ENCODE results near the gene MAD1L1. TPM values are rescaled to one million over a fixed set of nuclear protein-coding genes. Genes with fewer than 3 reads are reported as not detected.

Gene MAD1L1
- total RNA-seq, 1 donor from 2014 or later = 32.3 TPM

GRCh38 chr7:2098056-2098455 lies 134.7 kb downstream of the MAD1L1 start:
- peaks cover 13% of the 10 kb centered on the region for H3K4me1 Mint-ChIP-seq (ENCODE audit: low read depth, unreplicated experiment)
- H3K27me3 Mint-ChIP-seq (ENCODE audit: low read depth, unreplicated experiment) = no peaks in the 10 kb centered on the region
- peaks cover 12% of the 10 kb centered on the region for H3K36me3 Mint-ChIP-seq (ENCODE audit: low read depth, unreplicated experiment)
- DNase-seq (ENCODE audit: low read depth) (no peak), FAIRE-seq (no peak)
- TF ChIP-seq, protein P1, sequence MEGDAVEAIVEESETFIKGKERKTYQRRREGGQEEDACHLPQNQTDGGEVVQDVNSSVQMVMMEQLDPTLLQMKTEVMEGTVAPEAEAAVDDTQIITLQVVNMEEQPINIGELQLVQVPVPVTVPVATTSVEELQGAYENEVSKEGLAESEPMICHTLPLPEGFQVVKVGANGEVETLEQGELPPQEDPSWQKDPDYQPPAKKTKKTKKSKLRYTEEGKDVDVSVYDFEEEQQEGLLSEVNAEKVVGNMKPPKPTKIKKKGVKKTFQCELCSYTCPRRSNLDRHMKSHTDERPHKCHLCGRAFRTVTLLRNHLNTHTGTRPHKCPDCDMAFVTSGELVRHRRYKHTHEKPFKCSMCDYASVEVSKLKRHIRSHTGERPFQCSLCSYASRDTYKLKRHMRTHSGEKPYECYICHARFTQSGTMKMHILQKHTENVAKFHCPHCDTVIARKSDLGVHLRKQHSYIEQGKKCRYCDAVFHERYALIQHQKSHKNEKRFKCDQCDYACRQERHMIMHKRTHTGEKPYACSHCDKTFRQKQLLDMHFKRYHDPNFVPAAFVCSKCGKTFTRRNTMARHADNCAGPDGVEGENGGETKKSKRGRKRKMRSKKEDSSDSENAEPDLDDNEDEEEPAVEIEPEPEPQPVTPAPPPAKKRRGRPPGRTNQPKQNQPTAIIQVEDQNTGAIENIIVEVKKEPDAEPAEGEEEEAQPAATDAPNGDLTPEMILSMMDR (IDR thresholded peaks at IDR 0.05; ENCODE audit: insufficient read depth, low read depth, low read length) = no peak
- TF ChIP-seq EZH2 (IDR thresholded peaks at IDR 0.05; ENCODE audit: insufficient read depth, low read length) = no peak
- peaks cover 33% of the 10 kb centered on the region for H4K20me1 ChIP-seq (ENCODE audit: insufficient read depth, low read length)
- H3K9me3 Mint-ChIP-seq (ENCODE audit: unreplicated experiment) = no peaks in the 10 kb centered on the region
- no peaks in the 10 kb centered on the region for H3K27me3 ChIP-seq (ENCODE audit: insufficient read depth, low read length)
- no peak overlapping the region for H3K4me2 ChIP-seq (ENCODE audit: low read length)
- H3K36me3 ChIP-seq (ENCODE audit: insufficient read depth, low read length) = no peaks in the 10 kb centered on the region
- H3K4me3 Mint-ChIP-seq (ENCODE audit: unreplicated experiment) = no peak overlapping the region
- H2AFZ ChIP-seq (ENCODE audit: low read depth, low read length) = no peak overlapping the region
- H3K79me2 ChIP-seq (ENCODE audit: insufficient read depth, low read length) = peaks cover 14% of the 10 kb centered on the region
- H3K27ac Mint-ChIP-seq (ENCODE audit: unreplicated experiment) = no peak overlapping the region
- H3K9me3 ChIP-seq (ENCODE audit: insufficient read depth, low read depth, low read length) = no peaks in the 10 kb centered on the region
- peaks cover 8% of the 10 kb centered on the region for H3K4me1 ChIP-seq (ENCODE audit: insufficient read depth, low read length)
- no peak overlapping the region for H3K9ac ChIP-seq (ENCODE audit: low read length)
- no peak overlapping the region for H3K27ac ChIP-seq (ENCODE audit: low read depth, low read length)
- H3K4me3 ChIP-seq (ENCODE audit: insufficient read depth, low read depth, low read length) = no peak overlapping the region

- peaks cover 8% of the 10 kb centered on the region for H3K4me1 ChIP-seq (ENCODE audit: insufficient read depth, low read length)
- peaks cover 9% of the 10 kb centered on the region for H3K79me2 ChIP-seq (ENCODE audit: insufficient read depth, low read length)
- no peak for FAIRE-seq
- peaks cover 14% of the 10 kb centered on the region for H3K36me3 Mint-ChIP-seq (ENCODE audit: low read depth, unreplicated experiment)
- H3K9ac ChIP-seq (ENCODE audit: low read length) = no peak overlapping the region
- TF ChIP-seq, protein P1 (IDR thresholded peaks at IDR 0.05; ENCODE audit: insufficient read depth, low read depth, low read length) = no peak
- no peak for TF ChIP-seq EZH2 (IDR thresholded peaks at IDR 0.05; ENCODE audit: insufficient read depth, low read length)
- no peak overlapping the region for H3K4me3 Mint-ChIP-seq (ENCODE audit: unreplicated experiment)
- H3K27ac ChIP-seq (ENCODE audit: low read depth, low read length) = no peak overlapping the region
- no peak overlapping the region for H3K4me3 ChIP-seq (ENCODE audit: insufficient read depth, low read depth, low read length)
- H3K36me3 ChIP-seq (ENCODE audit: insufficient read depth, low read length) = no peaks in the 10 kb centered on the region
- no peak overlapping the region for H3K4me2 ChIP-seq (ENCODE audit: low read length)
- no peaks in the 10 kb centered on the region for H3K9me3 ChIP-seq (ENCODE audit: insufficient read depth, low read depth, low read length)
- H3K27me3 ChIP-seq (ENCODE audit: insufficient read depth, low read length) = no peaks in the 10 kb centered on the region
- H3K27me3 Mint-ChIP-seq (ENCODE audit: low read depth, unreplicated experiment) = no peaks in the 10 kb centered on the region
- peaks cover 13% of the 10 kb centered on the region for H3K4me1 Mint-ChIP-seq (ENCODE audit: low read depth, unreplicated experiment)
- DNase-seq (ENCODE audit: low read depth) = no peak
- peaks cover 30% of the 10 kb centered on the region for H4K20me1 ChIP-seq (ENCODE audit: insufficient read depth, low read length)
- H2AFZ ChIP-seq (ENCODE audit: low read depth, low read length) = no peak overlapping the region
- no peak overlapping the region for H3K27ac Mint-ChIP-seq (ENCODE audit: unreplicated experiment)
- H3K9me3 Mint-ChIP-seq (ENCODE audit: unreplicated experiment) = no peaks in the 10 kb centered on the region
These were observed 135.3 kb downstream of the MAD1L1 start for GRCh38 chr7:2097492-2097891.

DNA sequence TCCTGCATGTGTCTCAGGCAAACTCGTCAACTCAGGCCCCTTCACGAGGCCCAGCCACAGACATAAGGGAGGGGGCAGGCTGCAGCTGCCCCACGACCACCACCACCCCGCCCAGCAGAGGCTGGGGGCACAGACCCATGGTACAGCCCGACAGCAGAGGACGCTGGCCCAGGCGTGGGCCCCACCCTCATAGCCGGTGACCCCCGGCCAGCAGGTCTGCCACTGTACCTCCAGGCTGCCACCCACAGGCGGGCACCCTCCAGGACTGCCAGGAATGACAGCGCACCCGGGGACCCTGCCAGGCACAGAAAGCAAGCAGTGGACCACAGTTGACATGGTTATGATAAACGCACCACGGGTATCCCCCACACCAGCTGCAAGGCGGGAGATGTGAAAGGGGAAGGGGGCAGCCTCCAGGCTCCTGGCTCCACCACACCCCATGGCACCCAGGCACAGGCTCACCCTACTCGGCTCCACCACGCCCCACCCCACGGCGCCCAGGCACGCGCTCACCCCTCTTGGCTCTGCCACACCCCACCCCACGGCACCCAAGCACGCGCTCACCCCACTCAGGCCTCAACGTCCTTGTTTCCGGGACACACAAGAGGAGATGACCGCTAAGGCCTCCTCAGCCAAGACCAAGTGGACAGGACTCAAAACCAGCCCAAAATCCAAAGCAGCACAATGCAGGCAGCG lies 135.9 kb downstream of the MAD1L1 start:
- Histone ChIP-seq H4K20me1 (ENCODE audit: insufficient read depth, low read length) (peaks cover 25% of the 10 kb centered on the region), H2AFZ (ENCODE audit: low read depth, low read length) (no peak overlapping the region), H3K4me1 (ENCODE audit: insufficient read depth, low read length) (peaks cover 8% of the 10 kb centered on the region), H3K9me3 (ENCODE audit: insufficient read depth, low read depth, low read length) (no peaks in the 10 kb centered on the region), H3K4me3 (ENCODE audit: insufficient read depth, low read depth, low read length) (no peak overlapping the region), H3K27ac (ENCODE audit: low read depth, low read length) (no peak overlapping the region), H3K79me2 (ENCODE audit: insufficient read depth, low read length) (peaks cover 3% of the 10 kb centered on the region), H3K36me3 (ENCODE audit: insufficient read depth, low read length) (no peaks in the 10 kb centered on the region), H3K27me3 (ENCODE audit: insufficient read depth, low read length) (no peaks in the 10 kb centered on the region), H3K9ac (ENCODE audit: low read length) (no peak overlapping the region), H3K4me2 (ENCODE audit: low read length) (no peak overlapping the region)
- H3K4me3 Mint-ChIP-seq (ENCODE audit: unreplicated experiment) = no peak overlapping the region
- no peaks in the 10 kb centered on the region for H3K9me3 Mint-ChIP-seq (ENCODE audit: unreplicated experiment)
- no peaks in the 10 kb centered on the region for H3K27me3 Mint-ChIP-seq (ENCODE audit: low read depth, unreplicated experiment)
- H3K4me1 Mint-ChIP-seq (ENCODE audit: low read depth, unreplicated experiment) = peaks cover 13% of the 10 kb centered on the region
- no peak overlapping the region for H3K27ac Mint-ChIP-seq (ENCODE audit: unreplicated experiment)
- FAIRE-seq (no peak), DNase-seq (ENCODE audit: low read depth) (no peak)
- no peak for TF ChIP-seq EZH2 (IDR thresholded peaks at IDR 0.05; ENCODE audit: insufficient read depth, low read length)
- TF ChIP-seq, protein P1 (IDR thresholded peaks at IDR 0.05; ENCODE audit: insufficient read depth, low read depth, low read length) = no peak
- H3K36me3 Mint-ChIP-seq (ENCODE audit: low read depth, unreplicated experiment) = peaks cover 14% of the 10 kb centered on the region
